Right lobe of liver (tissue), 6 donors: Measurements from ENCODE around the gene C1QTNF4. TPM values are rescaled to one million over a fixed set of nuclear protein-coding genes. Genes with fewer than 3 reads are reported as not detected.
"Not testable (repeated sequence)": the region's sequence is repeated elsewhere in the genome, so short reads cannot be mapped to it uniquely, and the experiment has no call there.

Experiments
- ATAC-seq, 4 donors: fragments of 200-7000 bp; cut with Tn5 transposase; one replicate each; pipeline ENCODE4 v1.9.1; 2020; ENCODE audit warnings: mild to moderate bottlenecking in 4 of 4, moderate library complexity in 4 of 4
- DNase-seq, 3 donors: peaks; one replicate each; pipeline ENCODE4 v3.0.0-alpha.2; 2020
- H3K27ac ChIP-seq, 3 donors: fragments of 200-600 bp; one replicate each; pipeline ENCODE4 v1.8.0; 2022
- H3K27me3 ChIP-seq, 2 donors: fragments of 200-600 bp; one replicate each; pipeline ENCODE4 v1.8.0; 2022
- H3K36me3 ChIP-seq, 4 donors: fragments of 200-600 bp; sonication (generic) in 1 of 4; one replicate each; pipeline versions ENCODE4 v1.5.1 to v1.8.0; 2017 to 2022; ENCODE audit warnings: control low read depth in 1 of 4
- H3K4me1 ChIP-seq, 4 donors: fragments of 200-600 bp; sonication (generic) in 1 of 4; one replicate each; pipeline versions ENCODE4 v1.5.1 to v1.8.0; 2017 to 2022; ENCODE audit warnings: control low read depth in 1 of 4
- H3K4me3 ChIP-seq, 3 donors: fragments of 200-600 bp; one replicate each; pipeline ENCODE4 v1.8.0; 2022
- H3K9me3 ChIP-seq, 4 donors: fragments of 200-600 bp; sonication (generic) in 1 of 4; one replicate each; pipeline versions ENCODE4 v1.5.1 to v1.8.0; 2017 to 2022; ENCODE audit warnings: control low read depth in 1 of 4
- CTCF ChIP-seq, 4 donors: fragments of 200-600 bp in 3 of 4; fragments of 450-650 bp in 1 of 4; IDR thresholded peaks; one replicate each; pipeline versions ENCODE4 v1.5.1 to v1.8.0; 2016 to 2022; ENCODE audit warnings: antibody characterized with exemption in 4 of 4, mild to moderate bottlenecking in 2 of 4
- POLR2A ChIP-seq: fragments of 450-650 bp; IDR thresholded peaks from one replicate; pipeline ENCODE4 v1.6.1; 2017; ENCODE audit warnings: antibody characterized with exemption, mild to moderate bottlenecking
- WGBS: methylation state at CpG from one replicate; pipeline ENCODE4 v1.1.6; 2018; ENCODE audit warnings: low coverage, low lambda C conversion rate; ENCODE audit not compliant: insufficient coverage; ENCODE audit errors: missing lambda C conversion rate; 5-methylcytosine and 5-hydroxymethylcytosine counted together
- intact Hi-C, 2 donors: fragments of 100-400 bp; cut with DNase I; formaldehyde crosslinking; loops; one replicate each; pipeline versions ENCODE4 v1.11.2 to v1.14.1; 2022
- total RNA-seq, 6 experiments: library from RNA; depleted of rRNA in 2 of 6; stranded (reverse); fragments of >200 nt in 2 of 6; fragmentation: NEBNext Ultra II Directional in 3 of 6; extraction: Animal tissue kit (Norgen Biotek cat#: 25700) in 3 of 6; gene quantifications; one replicate each; pipeline versions ENCODE4 v1.1.0 to v1.2.4, GENCODE V29; 2016 to 2023
- donor health status: DM: no; HTN: yes; CAD: no.
- donor health status: DM: no; HTN: no; CAD: no.
- donor health status: DM: no; HTN: no; CAD: no.
- donor health status: DM: no; HTN: yes; CAD: no.
- donor health status: DM: no; HTN: yes; CAD: no.

C1QTNF4 gene
- total RNA-seq, 6 experiments from 2014 or later: 0.21 to 0.44 (median 0.26) TPM; not detected in 3

- TF ChIP-seq CTCF (IDR thresholded peaks at IDR 0.05) (no peak), POLR2A (no peak)
- ATAC-seq (no peak), DNase-seq (no peak)
- Histone ChIP-seq H3K27ac (no peak overlapping the region), H3K4me3 (no peak overlapping the region), H3K9me3 (no peaks in the 10 kb centered on the region), H3K27me3 (no peaks in the 10 kb centered on the region), H3K4me1 (peaks cover 0 to 34% (median 9%) of the 10 kb centered on the region in 4 donors), H3K36me3 (peaks cover 0 to 23% (median 3%) of the 10 kb centered on the region in 4 donors)
- intact Hi-C loops: no loop called here
- WGBS: 93% methylated on average over 7 of the region's 7 CpGs
Observed at GRCh38 chr11:47569646-47570045, 24.6 kb downstream of the C1QTNF4 start.

GRCh38 chr11:47566149-47566698, 28.0 kb downstream of the C1QTNF4 start:
- peak overlapping the region in 2 of 3 donors; percentile 71 to 73 for H3K27ac ChIP-seq
- WGBS: 8% methylated on average over 11 of the region's 17 CpGs

GRCh38 chr11:47565340-47566148, 28.7 kb downstream of the C1QTNF4 start, which contains the start of gene PTPMT1:
PTPMT1 (plus strand) TSS chr11:47565599; CDS start chr11:47565623, 24 bp downstream.
- DNase-seq (peak; percentile 76 to 81 (median 80)), ATAC-seq (peak; percentile 93 to 95 (median 94))
- Histone ChIP-seq H3K9me3 (no peaks in the 10 kb centered on the region), H3K27ac (peak within 1 kb of the TSS; percentile 71 to 73 (median 73)), H3K36me3 (no peaks in the 10 kb centered on the region), H3K4me1 (peaks cover 0 to 12% (median 0%) of the 10 kb centered on the region in 4 donors), H3K4me3 (peak within 1 kb of the TSS; percentile 84 to 97 (median 91)), H3K27me3 (no peaks in the 10 kb centered on the region)
- TF ChIP-seq CTCF (IDR thresholded peaks at IDR 0.05) (no peak), POLR2A (peak; percentile 77)
- WGBS: no CpG with 5 or more reads among the region's 86 CpGs
- intact Hi-C loops: no loop called here

More at GRCh38 chr11:47566149-47566698, 28.0 kb downstream of the C1QTNF4 start:
- Histone ChIP-seq H3K4me3 (peak overlapping the region; percentile 84 to 97 (median 91)), H3K4me1 (peaks cover 0 to 13% (median 0%) of the 10 kb centered on the region in 4 donors), H3K36me3 (peaks cover 0 to 4% (median 0%) of the 10 kb centered on the region in 4 donors), H3K27me3 (no peaks in the 10 kb centered on the region), H3K9me3 (no peaks in the 10 kb centered on the region)
- TF ChIP-seq CTCF (IDR thresholded peaks at IDR 0.05) (no peak), POLR2A (no peak)
- intact Hi-C loops: no loop called here
- DNase-seq: peak in 1 of 3 donors; percentile 31
- ATAC-seq: peak; percentile 36 to 49 (median 44)

- DNase-seq: no peak
- TF ChIP-seq POLR2A (no peak), CTCF (IDR thresholded peaks at IDR 0.05) (no peak)
- intact Hi-C loops: no loop called here
Observed at GRCh38 chr11:47564933-47565339, 29.3 kb downstream of the C1QTNF4 start.

GRCh38 chr11:47564366-47564765, 29.8 kb downstream of the C1QTNF4 start:
- H3K27ac ChIP-seq: not testable (repeated sequence)

More at GRCh38 chr11:47564933-47565339, 29.3 kb downstream of the C1QTNF4 start:
- H3K36me3 ChIP-seq: no peaks in the 10 kb centered on the region
- H3K4me3 ChIP-seq: peak overlapping the region; percentile 84 to 97 (median 91)
- peaks cover 0 to 9% (median 0%) of the 10 kb centered on the region in 4 donors for H3K4me1 ChIP-seq
- 3% methylated on average over 7 of the region's 11 CpGs for WGBS
- H3K27ac ChIP-seq: peak overlapping the region; percentile 71 to 73 (median 73)
- H3K27me3 ChIP-seq: no peaks in the 10 kb centered on the region
- no peaks in the 10 kb centered on the region for H3K9me3 ChIP-seq
- peak; percentile 12 to 44 (median 31) for ATAC-seq

GRCh38 chr11:47562393-47562792, 31.8 kb downstream of the C1QTNF4 start:
- intact Hi-C loops, H3K27ac ChIP-seq, DNase-seq, H3K36me3 ChIP-seq, ATAC-seq, H3K4me1 ChIP-seq, H3K4me3 ChIP-seq, H3K9me3 ChIP-seq, H3K27me3 ChIP-seq: not testable (repeated sequence)
- WGBS: 95% methylated on average over 3 of the region's 4 CpGs

More at GRCh38 chr11:47564366-47564765, 29.8 kb downstream of the C1QTNF4 start:
- H3K4me1 ChIP-seq, DNase-seq, ATAC-seq, H3K27me3 ChIP-seq, H3K36me3 ChIP-seq, H3K9me3 ChIP-seq, intact Hi-C loops: not testable (repeated sequence)
- 69% methylated on average over 6 of the region's 10 CpGs for WGBS
- H3K4me3 ChIP-seq: peak overlapping the region in 1 of 3 donors; percentile 91
